Measurements from ENCODE around the gene CTNND2.
A peak's percentile ranks its signal among the peaks of the same experiment; 100 is the strongest.

The CTNND2 gene

GRCh38 chr5:11240293-11241190 is 663.7 kb downstream of the CTNND2 start:
- no peak for DNase-seq

DNA sequence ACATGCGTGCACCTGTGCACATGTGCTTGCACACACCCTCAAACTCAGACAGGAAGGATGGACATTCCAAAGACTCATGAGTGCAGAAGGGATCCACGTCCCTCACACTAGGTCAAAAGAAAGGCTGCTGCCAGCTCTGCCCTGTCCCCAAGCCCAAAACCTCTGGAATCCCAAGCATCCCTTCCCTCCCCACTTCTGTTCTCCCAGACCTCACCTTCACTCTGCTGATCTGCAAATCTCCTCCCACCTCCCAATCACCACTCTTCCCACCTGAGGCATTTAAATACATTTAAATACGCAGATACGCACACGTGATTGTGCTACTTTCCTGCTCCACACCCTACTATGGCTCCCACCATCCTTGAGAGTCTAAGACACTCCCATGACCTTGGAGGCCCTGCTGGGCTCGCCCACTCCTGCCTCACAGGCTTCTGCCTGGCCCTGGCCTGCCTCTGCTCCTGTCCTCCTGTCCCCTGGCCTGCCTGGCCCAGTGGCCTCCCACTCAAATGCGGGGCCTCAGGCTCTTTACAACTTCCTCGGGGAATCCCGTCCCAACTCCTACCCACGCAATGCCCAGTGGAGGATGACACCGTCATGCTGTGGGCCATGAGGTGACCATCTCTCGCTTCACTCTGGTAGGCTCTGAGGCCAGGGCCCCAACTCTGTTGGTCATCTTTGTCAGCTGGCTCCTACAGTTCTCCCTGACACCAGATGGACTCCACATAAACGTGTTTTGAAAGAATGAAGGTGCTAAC is 664.8 kb downstream of the CTNND2 start:
- DNase-seq = no peak

- no peak for DNase-seq
Measured at GRCh38 chr5:11234501-11234911, 669.7 kb downstream of the CTNND2 start.

DNA sequence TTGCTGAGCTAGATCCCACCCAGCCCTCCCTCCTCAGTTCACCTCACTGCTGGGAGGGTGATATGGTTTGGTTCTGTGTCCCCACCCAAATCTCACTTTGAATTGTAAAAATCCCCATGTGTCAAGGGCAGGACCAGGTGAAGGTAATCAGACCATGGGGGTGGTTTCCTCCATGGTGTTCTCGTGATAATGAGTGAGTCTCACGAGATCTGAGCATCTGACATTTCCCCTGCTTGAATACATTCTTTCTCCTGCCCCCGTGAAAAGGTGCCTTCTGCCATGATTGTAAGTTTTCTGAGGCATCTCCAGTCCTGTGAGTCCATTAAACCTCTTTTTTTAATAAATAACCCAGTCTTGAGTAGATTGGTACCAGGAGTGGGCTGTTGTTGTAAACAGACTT is 673.4 kb downstream of the CTNND2 start:
- DNase-seq = no peak

GRCh38 chr5:11227064-11227463 is 677.2 kb downstream of the CTNND2 start:
- DNase-seq = no peak

DNA sequence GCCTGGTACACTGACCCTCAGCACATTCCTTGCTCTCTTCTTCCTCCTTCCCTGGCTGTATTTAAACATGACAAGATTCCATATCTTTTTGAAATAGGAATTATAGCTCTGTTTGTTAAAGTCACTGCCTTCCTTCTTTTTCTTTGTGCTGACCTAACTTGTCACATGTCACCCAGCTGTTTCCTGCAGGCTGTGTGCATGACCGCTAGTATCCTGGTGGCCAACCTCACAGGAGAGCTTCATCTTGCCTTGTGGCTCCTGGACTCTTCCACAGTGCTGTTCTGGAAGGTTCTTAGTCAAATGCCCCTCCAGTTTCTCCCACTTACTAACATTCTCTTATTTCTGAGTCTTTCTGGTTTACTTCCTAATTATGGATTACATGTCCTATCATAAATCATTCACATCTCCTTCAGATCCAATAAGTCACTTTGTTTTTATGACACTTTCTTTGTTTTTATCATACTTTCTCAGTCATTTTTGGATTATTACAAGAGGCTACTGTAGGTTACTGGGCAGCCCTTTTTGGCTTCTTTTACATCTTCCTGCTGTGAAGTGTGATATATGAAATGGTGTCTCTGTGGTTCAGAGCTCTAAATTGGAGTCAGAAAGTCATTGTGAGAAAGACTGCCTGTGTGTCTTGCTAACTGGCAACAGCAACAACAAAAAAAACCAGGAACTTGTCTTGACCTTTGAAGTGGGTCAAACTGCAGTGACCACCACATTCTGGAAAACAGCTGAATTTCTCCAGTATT is 679.6 kb downstream of the CTNND2 start:
- no peak for DNase-seq

GRCh38 chr5:11222169-11222568 is 682.1 kb downstream of the CTNND2 start:
- no peak for DNase-seq

- DNase-seq = no peak
Measured at GRCh38 chr5:11214864-11215644, 689.2 kb downstream of the CTNND2 start.

GRCh38 chr5:11212706-11213105 is 691.5 kb downstream of the CTNND2 start:
- DNase-seq = no peak

GRCh38 chr5:11197726-11198125 is 706.5 kb downstream of the CTNND2 start:
- no peak for DNase-seq

- no peak for DNase-seq
Measured at GRCh38 chr5:11191673-11192072, 712.6 kb downstream of the CTNND2 start.

- peak; percentile 51 for DNase-seq
Measured at GRCh38 chr5:11182441-11183080, 721.7 kb downstream of the CTNND2 start.

DNA sequence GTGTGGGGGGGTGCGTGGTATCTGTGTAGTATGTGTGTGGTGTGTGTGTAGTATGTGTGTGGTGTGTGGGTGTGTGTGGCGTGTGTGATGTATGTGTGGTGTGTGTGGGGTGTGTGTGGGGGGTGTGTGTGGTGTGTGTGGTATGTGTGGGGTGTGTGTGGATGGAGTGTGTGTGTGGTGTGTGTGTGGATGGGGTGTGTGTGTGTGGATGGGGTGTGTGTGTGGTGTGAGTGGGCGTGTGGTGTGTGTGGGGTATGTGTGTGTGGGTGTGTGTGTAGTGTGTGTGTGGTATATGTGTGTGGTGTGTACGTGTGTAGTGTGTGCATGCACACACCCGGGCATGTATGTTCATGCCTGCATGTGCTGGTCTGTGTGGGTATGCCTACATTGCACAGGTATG is 722.3 kb downstream of the CTNND2 start:
- no peak for DNase-seq

GRCh38 chr5:11180890-11181289 is 723.4 kb downstream of the CTNND2 start:
- DNase-seq = no peak

DNA sequence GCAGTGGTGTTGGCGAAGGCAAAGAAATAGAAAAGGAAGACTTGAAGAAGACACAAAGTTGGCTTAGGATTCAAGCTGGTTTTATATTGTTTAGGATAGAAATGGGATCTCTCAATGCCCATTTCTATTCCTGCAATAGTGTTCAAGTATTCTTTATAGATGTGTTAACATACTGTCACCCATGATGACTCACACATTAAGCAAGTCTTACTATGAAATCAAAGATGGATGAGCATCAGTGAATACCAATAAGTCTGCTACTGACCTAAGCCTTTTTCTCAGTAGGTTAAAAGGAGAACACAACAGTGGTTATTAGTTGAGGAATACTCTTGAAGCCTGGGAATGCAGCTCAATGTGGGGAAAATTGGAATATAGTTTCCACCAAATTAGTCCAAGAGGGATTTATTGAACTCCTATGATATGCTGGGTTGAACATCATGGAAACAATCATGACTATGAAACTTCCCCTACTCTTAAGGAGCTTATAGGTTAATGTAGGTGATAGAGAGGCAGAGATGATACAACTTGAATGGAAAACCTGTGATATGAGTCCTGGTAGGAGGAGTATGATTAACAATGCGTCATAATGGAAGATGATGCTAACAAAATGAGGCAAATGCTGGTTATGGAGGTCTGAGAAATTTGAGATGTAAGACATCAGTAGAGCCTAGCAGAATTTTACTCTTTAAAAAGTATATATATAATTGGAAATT is 726.1 kb downstream of the CTNND2 start:
- DNase-seq = peak; percentile 1

DNA sequence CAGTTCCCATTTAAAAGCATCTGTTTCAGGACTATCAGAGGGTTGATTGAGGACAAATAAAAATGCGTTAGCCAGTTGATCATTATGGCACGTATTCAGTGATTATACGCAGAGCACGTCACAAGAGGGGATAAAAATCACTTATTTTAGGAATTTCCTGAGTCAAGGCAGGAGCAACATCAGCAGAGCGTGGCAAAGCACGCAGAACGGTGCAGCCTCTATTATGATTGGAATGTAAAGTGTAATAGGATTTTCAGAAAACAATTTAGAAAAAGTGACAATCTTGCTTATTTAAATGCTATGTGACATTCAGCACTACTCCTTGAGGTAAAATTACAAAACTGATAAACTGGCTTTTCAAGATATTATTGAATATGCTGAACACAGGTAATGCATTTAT is 729.7 kb downstream of the CTNND2 start:
- peak; percentile 1 for DNase-seq

GRCh38 chr5:11172484-11172883 is 731.8 kb downstream of the CTNND2 start:
- DNase-seq = no peak

GRCh38 chr5:11171236-11171635 is 733.0 kb downstream of the CTNND2 start:
- no peak for DNase-seq

GRCh38 chr5:11166923-11167322 is 737.3 kb downstream of the CTNND2 start:
- DNase-seq = no peak

DNA sequence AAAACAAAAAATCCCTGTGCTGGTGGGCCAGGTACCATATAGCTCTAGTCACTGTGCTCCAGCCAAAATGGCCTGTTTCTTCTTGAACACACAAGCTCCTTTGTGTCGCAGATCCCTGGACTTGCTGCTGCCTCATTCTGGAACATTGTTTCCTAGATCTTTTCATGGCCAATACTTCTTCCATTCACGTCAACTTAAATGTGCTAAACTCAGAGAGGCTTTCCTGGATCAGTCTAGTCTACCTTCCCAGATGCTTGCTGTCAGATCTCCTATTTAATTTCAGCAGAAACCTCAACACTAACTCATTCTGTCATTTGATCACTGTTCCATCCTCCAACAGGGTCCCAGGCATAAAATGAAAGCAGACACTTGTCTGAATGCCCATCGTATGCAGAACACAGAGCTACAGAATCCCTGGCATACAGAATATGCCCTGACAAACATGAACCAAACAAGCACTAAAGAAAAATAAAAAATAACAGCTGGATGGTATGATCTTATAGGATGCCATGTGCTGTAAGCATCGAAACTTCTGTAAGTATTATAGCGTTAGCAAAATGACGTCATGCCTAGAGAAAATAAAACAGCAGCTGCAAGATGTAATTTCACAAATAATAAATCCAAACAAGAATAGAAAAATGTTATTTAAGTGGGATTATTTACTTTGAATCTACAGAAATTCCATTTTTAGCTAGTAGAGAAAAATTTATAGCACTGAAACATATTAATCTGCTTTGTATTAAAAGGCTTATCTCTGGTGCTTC is 739.5 kb downstream of the CTNND2 start:
- DNase-seq = no peak

Measured in fibroblast of skin of scalp (primary cell).